Central memory CD8-positive, alpha-beta T cell (primary cell): Measurements from ENCODE around the gene EPB41L4B.

Experiments used
- ATAC-seq: fragments of 150-1000 bp; cut with Tn5 transposase; replicated peaks from 2 replicates; pipeline ENCODE4 v1.10.0; 2022; ENCODE audit warnings: mild to moderate bottlenecking, moderate FRiP score, moderate number of reproducible peaks; ENCODE audit not compliant: poor library complexity, severe bottlenecking; ENCODE audit errors: extremely low read depth
- DNase-seq, 2 donors: peaks; one replicate each; pipeline ENCODE4 v3.0.0; 2021; ENCODE audit warnings: low spot score in 2 of 2
- H3K27ac Mint-ChIP-seq: one replicate; pipeline ENCODE4 v1.8.0; 2022; ENCODE audit warnings: low read depth, mild to moderate bottlenecking, moderate library complexity, mixed read lengths
- H3K27me3 Mint-ChIP-seq: one replicate; pipeline ENCODE4 v1.8.0; 2022; ENCODE audit warnings: mixed read lengths
- H3K36me3 Mint-ChIP-seq: one replicate; pipeline ENCODE4 v1.8.0; 2022; ENCODE audit warnings: mild to moderate bottlenecking, moderate library complexity, mixed read lengths; ENCODE audit not compliant: insufficient read depth
- H3K4me1 Mint-ChIP-seq: one replicate; pipeline ENCODE4 v1.8.0; 2022; ENCODE audit warnings: mixed read lengths
- H3K4me3 Mint-ChIP-seq: one replicate; pipeline ENCODE4 v1.8.0; 2022; ENCODE audit warnings: mild to moderate bottlenecking, moderate library complexity, mixed read lengths
- H3K9me3 Mint-ChIP-seq: one replicate; pipeline ENCODE4 v1.8.0; 2022; ENCODE audit warnings: mixed read lengths

The EPB41L4B gene

GRCh38 chr9:109214414-109214813 is 106.4 kb downstream of the EPB41L4B start:
- no peak for ATAC-seq
- Mint-ChIP-seq H3K4me3 (no peak overlapping the region), H3K27ac (no peak overlapping the region), H3K9me3 (no peaks in the 10 kb centered on the region), H3K4me1 (no peaks in the 10 kb centered on the region), H3K36me3 (no peaks in the 10 kb centered on the region), H3K27me3 (peaks cover 40% of the 10 kb centered on the region)
- no peak for DNase-seq

GRCh38 chr9:109213285-109214121 is 107.4 kb downstream of the EPB41L4B start:
- Mint-ChIP-seq H3K9me3 (no peaks in the 10 kb centered on the region), H3K4me1 (no peaks in the 10 kb centered on the region), H3K36me3 (no peaks in the 10 kb centered on the region), H3K27ac (no peak overlapping the region), H3K27me3 (peaks cover 32% of the 10 kb centered on the region), H3K4me3 (no peak overlapping the region)
- DNase-seq (no peak), ATAC-seq (no peak)

- H3K27me3 Mint-ChIP-seq: peaks cover 25% of the 10 kb centered on the region
- no peaks in the 10 kb centered on the region for H3K9me3 Mint-ChIP-seq
- no peak overlapping the region for H3K27ac Mint-ChIP-seq
- no peak overlapping the region for H3K4me3 Mint-ChIP-seq
- no peaks in the 10 kb centered on the region for H3K36me3 Mint-ChIP-seq
- ATAC-seq (no peak), DNase-seq (no peak)
- no peaks in the 10 kb centered on the region for H3K4me1 Mint-ChIP-seq
Measured at GRCh38 chr9:109212768-109213167, 108.1 kb downstream of the EPB41L4B start.

GRCh38 chr9:109206670-109207069 is 114.2 kb downstream of the EPB41L4B start:
- H3K27me3 Mint-ChIP-seq: peaks cover 6% of the 10 kb centered on the region
- no peak for ATAC-seq
- H3K9me3 Mint-ChIP-seq: no peaks in the 10 kb centered on the region
- no peak overlapping the region for H3K4me3 Mint-ChIP-seq
- no peaks in the 10 kb centered on the region for H3K4me1 Mint-ChIP-seq
- no peak for DNase-seq
- H3K36me3 Mint-ChIP-seq: no peaks in the 10 kb centered on the region
- no peak overlapping the region for H3K27ac Mint-ChIP-seq

- H3K27ac Mint-ChIP-seq: no peak overlapping the region
- no peak overlapping the region for H3K4me3 Mint-ChIP-seq
- ATAC-seq (no peak), DNase-seq (no peak)
- no peaks in the 10 kb centered on the region for H3K4me1 Mint-ChIP-seq
- H3K9me3 Mint-ChIP-seq: no peaks in the 10 kb centered on the region
- H3K36me3 Mint-ChIP-seq: no peaks in the 10 kb centered on the region
- peaks cover under 1% of the 10 kb centered on the region for H3K27me3 Mint-ChIP-seq
Measured at GRCh38 chr9:109205526-109205925, 115.3 kb downstream of the EPB41L4B start.

GRCh38 chr9:109203761-109204360 is 117.0 kb downstream of the EPB41L4B start:
- no peak for DNase-seq
- no peaks in the 10 kb centered on the region for H3K36me3 Mint-ChIP-seq
- H3K4me1 Mint-ChIP-seq: no peaks in the 10 kb centered on the region
- H3K9me3 Mint-ChIP-seq: no peaks in the 10 kb centered on the region
- H3K27me3 Mint-ChIP-seq: peaks cover 8% of the 10 kb centered on the region
- H3K27ac Mint-ChIP-seq: no peak overlapping the region
- ATAC-seq: no peak
- H3K4me3 Mint-ChIP-seq: no peak overlapping the region

GRCh38 chr9:109199676-109200075 is 121.2 kb downstream of the EPB41L4B start:
- no peaks in the 10 kb centered on the region for H3K36me3 Mint-ChIP-seq
- H3K27me3 Mint-ChIP-seq: peaks cover 8% of the 10 kb centered on the region

GRCh38 chr9:109198736-109199382 is 122.0 kb downstream of the EPB41L4B start:
- no peak overlapping the region for H3K4me3 Mint-ChIP-seq
- no peak for DNase-seq
- ATAC-seq: no peak
- no peaks in the 10 kb centered on the region for H3K9me3 Mint-ChIP-seq
- H3K27ac Mint-ChIP-seq: no peak overlapping the region
- H3K27me3 Mint-ChIP-seq: peaks cover 8% of the 10 kb centered on the region
- H3K36me3 Mint-ChIP-seq: no peaks in the 10 kb centered on the region
- no peaks in the 10 kb centered on the region for H3K4me1 Mint-ChIP-seq

More at GRCh38 chr9:109199676-109200075, 121.2 kb downstream of the EPB41L4B start:
- Mint-ChIP-seq H3K4me3 (no peak overlapping the region), H3K9me3 (no peaks in the 10 kb centered on the region), H3K27ac (no peak overlapping the region), H3K4me1 (no peaks in the 10 kb centered on the region)
- DNase-seq: no peak
- no peak for ATAC-seq

GRCh38 chr9:109193974-109194556 is 126.8 kb downstream of the EPB41L4B start:
- DNase-seq (no peak), ATAC-seq (no peak)
- Mint-ChIP-seq H3K4me1 (no peaks in the 10 kb centered on the region), H3K9me3 (no peaks in the 10 kb centered on the region), H3K27me3 (no peaks in the 10 kb centered on the region), H3K27ac (no peak overlapping the region), H3K36me3 (no peaks in the 10 kb centered on the region), H3K4me3 (no peak overlapping the region)

- ATAC-seq: no peak
- no peak overlapping the region for H3K27ac Mint-ChIP-seq
- no peaks in the 10 kb centered on the region for H3K27me3 Mint-ChIP-seq
- H3K9me3 Mint-ChIP-seq: no peaks in the 10 kb centered on the region
- no peaks in the 10 kb centered on the region for H3K36me3 Mint-ChIP-seq
- no peak for DNase-seq
- H3K4me1 Mint-ChIP-seq: no peaks in the 10 kb centered on the region
- no peak overlapping the region for H3K4me3 Mint-ChIP-seq
Measured at GRCh38 chr9:109192732-109193361, 128.0 kb downstream of the EPB41L4B start.

GRCh38 chr9:109191746-109192145 is 129.1 kb downstream of the EPB41L4B start:
- Mint-ChIP-seq H3K9me3 (no peaks in the 10 kb centered on the region), H3K27ac (no peak overlapping the region), H3K4me1 (no peaks in the 10 kb centered on the region), H3K36me3 (no peaks in the 10 kb centered on the region), H3K4me3 (no peak overlapping the region), H3K27me3 (no peaks in the 10 kb centered on the region)
- ATAC-seq (no peak), DNase-seq (no peak)

GRCh38 chr9:109190151-109190550 is 130.7 kb downstream of the EPB41L4B start:
- Mint-ChIP-seq H3K4me3 (no peak overlapping the region), H3K36me3 (no peaks in the 10 kb centered on the region), H3K4me1 (no peaks in the 10 kb centered on the region), H3K9me3 (no peaks in the 10 kb centered on the region), H3K27me3 (no peaks in the 10 kb centered on the region), H3K27ac (no peak overlapping the region)
- no peak for ATAC-seq
- DNase-seq: no peak
